ENCODE results near the gene SNCB. TPM values are rescaled to one million over a fixed set of nuclear protein-coding genes. Genes with fewer than 3 reads are reported as not detected.

SNCB gene
- total and polyA plus RNA-seq, 2 of the 8 experiments (the other 6 are each of a cell fraction or from before 2014, with no cell fraction given): 4.2 to 5.9 TPM

- Histone ChIP-seq H3K9ac (replicated peaks in 1 of 4; ENCODE audit: extremely low read depth in 1 of 4, low read depth in 3 of 4, low read length in 3 of 4) (no peak overlapping the region), H3K4me3 (ENCODE audit: extremely low read depth in 1 of 4, insufficient read depth in 2 of 4, low read depth in 3 of 4, low read length in 4 of 4) (no peak overlapping the region), H4K91ac (replicated peaks; ENCODE audit: insufficient read length, low read length) (no peak overlapping the region), H3K56ac (replicated peaks; ENCODE audit: insufficient read length, low read depth, low read length) (no peak overlapping the region), H4K20me1 (replicated peaks in 1 of 2; ENCODE audit: control insufficient read depth in 1 of 2, insufficient read depth in 2 of 2, low read length in 2 of 2) (peaks cover 2 to 3% of the 10 kb centered on the region in 2 experiments), H3K9me3 (ENCODE audit: insufficient read depth in 2 of 2, low read depth in 1 of 2, low read length in 1 of 2) (peaks cover 0 to 6% of the 10 kb centered on the region in 2 experiments; a peak in 1 of 4 replicates), H3K27me3 (replicated peaks in 1 of 4; ENCODE audit: control insufficient read depth in 3 of 4, extremely low read depth in 1 of 4, insufficient read depth in 3 of 4, low read length in 3 of 4) (peaks cover 9 to 39% (median 26%) of the 10 kb centered on the region in 4 experiments; a peak in 6 of 7 replicates), H3K27ac (ENCODE audit: low read depth, low read length) (no peak overlapping the region), H3K18ac (ENCODE audit: extremely low read depth, low read length) (no peak overlapping the region), H3K23ac (ENCODE audit: insufficient read length) (no peak overlapping the region), H3K4me1 (replicated peaks in 1 of 4; ENCODE audit: control insufficient read depth in 3 of 4, insufficient read depth in 4 of 4, low read length in 3 of 4) (peaks cover 0 to 17% (median 11%) of the 10 kb centered on the region in 4 experiments; a peak in 6 of 7 replicates), H3K23me2 (ENCODE audit: low read depth, low read length) (peaks cover 3% of the 10 kb centered on the region; the same call in 1 of the 2 replicates), H2BK5ac (ENCODE audit: low read depth, low read length) (no peak overlapping the region), H4K8ac (ENCODE audit: extremely low read depth, insufficient read depth, low read length) (no peak overlapping the region), H3K14ac (ENCODE audit: insufficient read length) (no peak overlapping the region), H2AK5ac (ENCODE audit: low read depth, low read length) (no peak overlapping the region), H4K5ac (ENCODE audit: insufficient read length, low read depth, low read length) (no peak overlapping the region), H2BK20ac (ENCODE audit: low read length) (no peak overlapping the region), H2BK15ac (ENCODE audit: low read length) (no peak overlapping the region), H3K4ac (replicated peaks; ENCODE audit: insufficient read length, low read depth, low read length) (no peak overlapping the region), H3K79me2 (ENCODE audit: control insufficient read depth in 1 of 2, insufficient read depth in 2 of 2, low read length in 2 of 2) (no peaks in the 10 kb centered on the region), H3K4me2 (ENCODE audit: insufficient read depth in 1 of 2, low read depth in 2 of 2, low read length in 2 of 2) (no peak overlapping the region), H2BK12ac (ENCODE audit: low read depth, low read length) (no peak overlapping the region), H2AFZ (ENCODE audit: low read length) (no peak overlapping the region), H3K36me3 (ENCODE audit: control insufficient read depth in 2 of 4, insufficient read depth in 4 of 4, low read length in 3 of 4) (no peaks in the 10 kb centered on the region), H2BK120ac (replicated peaks; ENCODE audit: low read depth, low read length) (no peak overlapping the region), H3K79me1 (ENCODE audit: low read depth, low read length) (no peaks in the 10 kb centered on the region)
- POLR2A ChIA-PET (ENCODE audit: partially characterized antibody): interaction anchor here (1.0 to 2.8 kb wide), 4 partner anchors 8 to 86 kb away, joined by 3 to 19 read pairs (median 8); partner anchors contain the start of genes EIF4E1B and SNCB
- FAIRE-seq: no peak
- CTCF ChIA-PET (ENCODE audit: partially characterized antibody): interaction anchor here (0.6 to 2.3 kb wide), 12 partner anchors 9 to 181 kb away, joined by 3 to 13 read pairs (median 3); partner anchors contain the start of genes EIF4E1B, GPRIN1 and SNCB
- DNase-seq (ENCODE audit: low read depth in 1 of 2, low spot score in 2 of 2): no peak
- WGBS, 2 experiments (ENCODE audit: extremely low coverage in 1 of 2, insufficient coverage in 1 of 2, insufficient read length in 1 of 2, insufficient replicate concordance in 2 of 2, low coverage in 1 of 2, low lambda C conversion rate in 2 of 2, missing lambda C conversion rate in 1 of 2): 87% methylated on average over 13 of the region's 13 CpGs; no CpG with 5 or more reads in 1 of the 2 experiments
- TF ChIP-seq JUN (IDR thresholded peaks at IDR 0.05; ENCODE audit: low read depth, low read length) (no peak), TCF12 (IDR thresholded peaks at IDR 0.05; ENCODE audit: low read depth, low read length) (no peak), CHD1 (IDR thresholded peaks at IDR 0.05; ENCODE audit: low read depth, low read length) (no peak), EGR1 (IDR thresholded peaks at IDR 0.05; ENCODE audit: borderline replicate concordance, low read depth, low read length) (no peak), POLR2A (IDR thresholded peaks at IDR 0.05; ENCODE audit: control extremely low read depth in 1 of 2, low read depth in 2 of 2, low read length in 2 of 2) (no peak), ZNF274 (IDR thresholded peaks at IDR 0.05; ENCODE audit: borderline replicate concordance, extremely low read depth, low read length) (no peak), BCL11A (IDR thresholded peaks at IDR 0.05; ENCODE audit: low read depth in 2 of 2, low read length in 2 of 2) (no peak), SIRT6 (IDR thresholded peaks at IDR 0.05; ENCODE audit: low read length) (no peak), YY1 (IDR thresholded peaks at IDR 0.05; ENCODE audit: low read depth, low read length) (no peak)
- TF ChIP-seq, protein P1, sequence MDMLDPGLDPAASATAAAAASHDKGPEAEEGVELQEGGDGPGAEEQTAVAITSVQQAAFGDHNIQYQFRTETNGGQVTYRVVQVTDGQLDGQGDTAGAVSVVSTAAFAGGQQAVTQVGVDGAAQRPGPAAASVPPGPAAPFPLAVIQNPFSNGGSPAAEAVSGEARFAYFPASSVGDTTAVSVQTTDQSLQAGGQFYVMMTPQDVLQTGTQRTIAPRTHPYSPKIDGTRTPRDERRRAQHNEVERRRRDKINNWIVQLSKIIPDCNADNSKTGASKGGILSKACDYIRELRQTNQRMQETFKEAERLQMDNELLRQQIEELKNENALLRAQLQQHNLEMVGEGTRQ (IDR thresholded peaks at IDR 0.05; ENCODE audit: low read length): no peak
- TF ChIP-seq, protein P2, sequence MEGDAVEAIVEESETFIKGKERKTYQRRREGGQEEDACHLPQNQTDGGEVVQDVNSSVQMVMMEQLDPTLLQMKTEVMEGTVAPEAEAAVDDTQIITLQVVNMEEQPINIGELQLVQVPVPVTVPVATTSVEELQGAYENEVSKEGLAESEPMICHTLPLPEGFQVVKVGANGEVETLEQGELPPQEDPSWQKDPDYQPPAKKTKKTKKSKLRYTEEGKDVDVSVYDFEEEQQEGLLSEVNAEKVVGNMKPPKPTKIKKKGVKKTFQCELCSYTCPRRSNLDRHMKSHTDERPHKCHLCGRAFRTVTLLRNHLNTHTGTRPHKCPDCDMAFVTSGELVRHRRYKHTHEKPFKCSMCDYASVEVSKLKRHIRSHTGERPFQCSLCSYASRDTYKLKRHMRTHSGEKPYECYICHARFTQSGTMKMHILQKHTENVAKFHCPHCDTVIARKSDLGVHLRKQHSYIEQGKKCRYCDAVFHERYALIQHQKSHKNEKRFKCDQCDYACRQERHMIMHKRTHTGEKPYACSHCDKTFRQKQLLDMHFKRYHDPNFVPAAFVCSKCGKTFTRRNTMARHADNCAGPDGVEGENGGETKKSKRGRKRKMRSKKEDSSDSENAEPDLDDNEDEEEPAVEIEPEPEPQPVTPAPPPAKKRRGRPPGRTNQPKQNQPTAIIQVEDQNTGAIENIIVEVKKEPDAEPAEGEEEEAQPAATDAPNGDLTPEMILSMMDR (IDR thresholded peaks at IDR 0.05; ENCODE audit: control extremely low read depth in 1 of 3, insufficient read depth in 1 of 3, low read depth in 1 of 3, low read length in 3 of 3): no peak
Observed at GRCh38 chr5:176621661-176622079, 8.7 kb downstream of the SNCB start.
